Renal pelvis (tissue), 4 donors: ENCODE measurements around the gene LRBA. TPM values are rescaled to one million over a fixed set of nuclear protein-coding genes. Genes with fewer than 3 reads are reported as not detected.

Experiments
- DNase-seq: peaks from one replicate; pipeline ENCODE4 v3.0.0-alpha.2; 2013
- polyA plus RNA-seq, 3 donors: library from polyadenylated mRNA; unstranded; fragments of 120-200 nt; gene quantifications; one replicate each; pipeline ENCODE4 v1.2.1, GENCODE V29; 2013; ENCODE audit not compliant: insufficient read length in 3 of 3

LRBA gene
- polyA plus RNA-seq, 3 donors = 60.9 to 76.1 (median 63.6) TPM

DNA sequence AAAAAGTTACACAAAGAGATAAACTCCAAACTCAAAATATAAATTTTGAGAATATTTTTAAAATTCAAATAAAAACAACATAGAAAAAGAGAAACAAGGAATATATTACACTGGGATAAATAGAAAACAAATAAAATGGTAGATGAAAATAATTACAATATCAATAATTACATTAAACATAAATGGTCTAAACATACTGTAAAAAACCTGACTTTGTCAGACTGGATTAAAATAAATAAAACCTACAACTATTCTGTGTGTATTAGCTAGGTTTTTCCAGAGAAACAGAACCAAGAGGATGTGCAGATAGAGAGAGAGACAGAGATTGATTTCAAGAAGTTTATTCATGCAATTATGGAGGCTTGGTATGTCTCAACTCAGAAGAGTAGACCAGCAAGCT, 126.5 kb downstream of the LRBA start:
- no peak for DNase-seq

DNA sequence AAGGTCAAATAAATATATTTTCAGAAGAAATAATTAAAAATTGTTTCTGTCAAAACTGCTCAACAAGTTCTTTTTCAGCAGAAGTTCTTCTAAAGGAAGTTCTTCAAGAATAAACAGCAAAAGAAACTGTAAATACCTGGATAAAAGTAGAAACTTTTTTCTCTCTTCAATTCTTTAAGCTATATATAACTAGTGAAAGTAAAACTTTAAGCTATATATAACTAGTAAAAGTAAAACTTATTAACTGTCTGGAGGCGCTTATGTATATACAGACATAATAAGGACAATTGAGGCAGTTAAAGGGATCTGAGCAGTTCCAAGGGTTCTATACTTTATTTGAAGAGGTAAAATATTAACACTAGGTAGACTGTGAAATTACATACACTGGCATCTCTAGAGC, 126.9 kb downstream of the LRBA start:
- DNase-seq = no peak

DNA sequence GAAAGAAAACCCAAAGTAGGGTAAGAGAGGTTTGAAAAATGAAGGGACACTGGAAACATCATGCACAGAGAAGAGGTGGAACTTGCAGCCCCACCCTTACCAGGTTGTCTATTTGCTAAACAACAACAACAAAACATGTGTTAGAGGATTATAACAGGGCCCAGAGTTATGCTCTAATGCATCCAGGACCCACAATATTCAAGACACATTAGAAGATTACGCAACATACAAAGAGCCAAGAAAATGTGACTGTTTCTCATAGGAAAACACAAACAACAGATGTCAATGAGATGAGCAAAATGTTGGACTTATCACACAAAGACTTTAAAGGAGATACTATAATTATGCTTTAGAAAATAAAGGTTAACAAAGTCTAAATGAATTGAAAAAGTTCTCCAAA, 128.5 kb downstream of the LRBA start:
- no peak for DNase-seq

DNA sequence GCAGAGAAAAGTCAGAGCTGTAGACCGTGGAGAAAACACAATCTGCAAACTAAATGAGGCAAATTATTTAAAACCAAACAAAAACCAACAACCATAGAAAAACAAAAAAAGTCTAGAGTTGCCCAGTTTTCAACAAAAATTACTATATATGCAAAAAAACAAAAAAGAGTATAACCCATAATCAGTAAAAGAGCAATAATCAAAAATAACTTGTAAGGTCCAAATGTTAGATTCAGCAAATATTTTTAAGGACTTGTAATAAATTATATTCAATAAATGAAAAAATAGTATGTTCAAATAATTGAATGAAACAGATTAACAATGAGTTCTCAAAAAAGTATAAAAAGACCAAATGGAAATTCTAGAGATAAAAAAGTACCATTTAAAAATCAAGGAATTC, 130.5 kb downstream of the LRBA start:
- DNase-seq = no peak

DNA sequence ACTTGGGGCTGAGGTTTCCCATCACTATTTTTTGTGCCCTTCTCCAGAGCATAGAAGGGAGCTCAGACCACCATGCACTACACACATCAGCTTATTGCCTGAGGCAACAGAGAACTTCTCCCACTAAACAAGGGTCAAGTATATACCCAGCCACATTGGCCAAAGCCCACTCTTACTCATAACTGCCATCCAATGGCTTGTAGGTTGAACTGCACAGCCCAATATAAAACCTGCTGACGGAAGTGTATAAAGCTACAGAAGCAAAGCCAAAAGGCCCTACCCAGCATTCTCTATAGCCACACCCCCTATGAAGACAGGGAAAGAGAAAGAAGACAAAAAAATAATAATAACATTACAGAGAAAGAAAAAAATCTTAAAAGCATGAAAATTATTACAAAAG, 139.7 kb downstream of the LRBA start:
- no peak for DNase-seq

DNA sequence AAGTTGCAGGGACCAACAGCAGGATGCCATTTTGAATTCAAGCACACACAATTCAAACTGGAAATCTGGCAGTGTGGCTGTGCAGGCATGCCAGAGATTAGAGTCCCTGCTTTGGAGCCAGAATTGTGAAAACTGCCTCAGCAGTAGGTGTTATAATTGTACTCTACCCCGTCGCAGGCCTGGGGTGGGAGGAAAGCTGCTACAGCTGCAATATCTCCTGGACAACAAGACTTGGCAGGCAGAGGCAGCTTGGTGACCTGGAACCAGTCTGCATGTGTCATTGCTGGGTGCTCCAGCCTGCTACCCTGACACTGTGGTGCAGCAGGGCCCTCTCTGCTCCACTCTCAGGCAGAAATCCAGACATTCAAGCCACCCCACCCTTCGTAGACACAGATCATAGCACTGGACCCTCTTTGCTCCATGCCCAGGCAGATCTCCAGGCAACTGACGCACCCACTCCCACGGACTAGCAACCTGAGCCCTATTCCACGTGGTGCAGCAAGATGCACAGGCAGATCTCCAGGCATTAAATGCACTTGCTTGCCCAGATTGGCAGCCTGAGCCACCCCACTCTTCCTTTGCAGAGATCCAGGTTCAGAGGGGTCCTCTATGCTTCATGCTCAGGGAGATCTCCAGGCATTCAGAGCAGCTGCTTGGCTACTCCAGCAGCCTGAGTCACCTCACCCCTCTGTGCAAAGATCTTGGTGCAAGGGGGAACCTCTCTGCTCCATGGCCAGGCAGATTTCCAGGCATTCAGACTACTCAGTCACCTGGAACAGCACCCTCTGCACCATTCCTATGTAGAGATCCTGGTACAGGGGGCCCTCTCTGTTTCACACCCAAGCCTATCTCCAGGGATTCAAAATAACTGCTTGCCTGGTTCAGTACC, 140.5 kb downstream of the LRBA start:
- no peak for DNase-seq

DNA sequence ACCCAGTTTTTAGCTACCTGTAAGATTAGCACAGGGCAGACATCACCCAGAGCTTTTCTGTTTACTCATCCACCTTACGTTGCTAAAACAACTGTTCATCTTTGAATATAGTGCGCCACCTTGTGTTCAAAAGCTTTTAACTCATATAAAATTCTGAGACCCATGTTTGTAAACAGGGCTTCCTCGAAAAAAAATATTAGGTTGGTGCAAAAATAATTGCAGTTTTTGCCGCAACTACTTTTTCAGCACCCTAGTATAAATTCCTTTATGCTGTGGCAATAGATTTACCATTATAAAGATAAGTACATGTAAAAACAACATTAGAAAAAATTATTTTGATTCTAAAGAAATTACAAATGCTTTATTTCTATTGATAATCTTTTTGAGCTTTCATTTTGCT, 147.9 kb downstream of the LRBA start:
- peak; percentile 78 for DNase-seq

DNA sequence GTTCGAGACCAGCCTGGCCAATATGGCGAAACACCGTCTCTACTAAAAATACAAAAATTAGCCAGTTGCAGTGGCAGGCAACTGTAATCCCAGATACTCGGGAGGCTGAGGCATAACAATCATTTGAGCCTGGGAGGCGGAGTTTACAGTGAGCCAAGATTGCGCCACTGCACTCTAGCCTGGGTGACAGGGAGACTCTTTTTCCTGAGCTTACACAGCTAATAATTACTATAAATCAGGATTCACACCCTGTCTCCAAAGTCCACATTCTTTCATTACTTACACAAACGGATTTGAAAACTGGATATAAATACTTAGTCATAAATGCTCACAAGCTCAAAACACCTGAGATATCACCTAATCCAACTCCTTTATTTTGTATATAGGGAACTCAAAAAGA, 151.6 kb downstream of the LRBA start:
- DNase-seq = no peak

DNA sequence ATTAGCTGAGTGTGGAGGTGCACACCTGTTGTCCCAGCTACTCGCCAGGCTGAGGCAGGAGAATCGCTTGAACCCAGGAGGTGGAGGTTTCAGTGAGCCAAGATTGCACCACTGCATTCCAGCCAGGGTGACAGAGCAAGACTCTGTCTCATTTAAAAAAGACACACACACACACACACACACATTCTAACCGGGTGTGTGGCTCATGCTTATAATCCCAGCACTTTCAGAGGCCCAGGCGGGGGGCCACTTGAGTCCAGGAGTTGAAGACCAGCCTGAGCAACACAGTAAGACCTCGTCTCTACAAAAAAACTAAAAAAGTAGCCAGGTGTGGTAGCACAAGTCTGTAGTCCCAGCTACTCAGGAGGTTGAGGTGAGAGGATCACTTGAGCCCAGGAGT, 152.3 kb downstream of the LRBA start:
- DNase-seq = no peak

DNA sequence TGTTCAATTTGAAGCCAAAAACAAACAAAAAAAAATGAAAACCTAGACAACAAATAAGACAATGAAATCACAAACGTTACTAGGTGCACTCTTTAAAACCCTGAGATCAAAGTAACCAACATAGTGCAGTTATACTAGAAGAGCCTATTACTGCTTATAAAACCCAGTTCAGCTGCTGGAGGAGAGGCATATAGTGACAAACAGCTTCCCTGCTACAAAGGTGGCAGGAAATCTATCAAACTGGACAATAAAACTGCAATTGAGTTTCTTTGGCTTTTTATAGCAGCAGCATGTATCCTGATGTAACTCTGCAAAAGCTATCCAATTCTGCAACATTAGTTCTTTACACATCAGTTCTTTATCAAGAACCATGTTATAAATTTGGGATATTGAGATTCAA, 155.6 kb downstream of the LRBA start:
- DNase-seq = no peak

DNA sequence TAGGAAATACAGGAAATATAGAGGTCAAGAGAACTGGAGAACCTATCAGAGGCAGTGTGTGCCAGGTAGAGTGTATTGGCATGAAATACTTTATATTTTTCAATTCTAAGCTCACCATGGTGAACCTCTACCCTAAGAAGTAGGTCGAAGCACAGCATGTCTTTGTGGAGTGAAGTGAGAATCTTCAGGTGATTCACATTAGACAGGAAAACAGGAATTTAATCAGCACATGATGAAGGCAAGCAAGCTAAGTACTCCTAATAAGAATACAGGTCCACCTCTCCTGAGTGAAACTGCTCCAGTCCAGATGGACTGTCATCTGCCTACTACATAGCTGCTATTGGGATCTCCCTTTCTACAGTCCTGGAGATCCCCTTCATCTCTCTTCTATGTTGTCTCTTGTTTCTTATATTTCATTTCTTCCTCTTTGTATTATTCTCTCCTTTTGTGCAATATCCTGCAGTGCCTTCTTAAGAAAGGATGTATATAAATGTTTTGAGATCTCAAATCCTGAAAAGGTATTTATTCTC, 159.0 kb downstream of the LRBA start:
- no peak for DNase-seq

DNA sequence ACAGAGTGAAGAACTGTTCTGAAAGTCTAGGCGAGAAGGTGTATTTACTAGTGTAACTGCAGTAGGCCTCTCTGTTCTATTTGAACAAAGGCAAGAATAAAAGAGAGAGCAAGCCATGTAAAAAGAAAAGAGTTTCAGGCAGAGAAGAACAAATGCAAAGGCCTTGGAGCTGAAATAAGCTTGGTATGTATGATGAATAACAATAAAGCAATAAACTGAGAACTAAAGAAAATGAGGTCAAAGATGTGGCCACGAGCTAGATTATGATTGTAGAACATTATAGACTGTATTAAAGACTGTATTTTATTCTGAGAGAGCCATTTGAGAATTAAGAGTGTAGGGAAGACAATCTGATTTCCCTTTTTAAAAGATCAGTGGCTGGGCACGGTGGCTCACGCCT, 160.5 kb downstream of the LRBA start:
- no peak for DNase-seq

DNA sequence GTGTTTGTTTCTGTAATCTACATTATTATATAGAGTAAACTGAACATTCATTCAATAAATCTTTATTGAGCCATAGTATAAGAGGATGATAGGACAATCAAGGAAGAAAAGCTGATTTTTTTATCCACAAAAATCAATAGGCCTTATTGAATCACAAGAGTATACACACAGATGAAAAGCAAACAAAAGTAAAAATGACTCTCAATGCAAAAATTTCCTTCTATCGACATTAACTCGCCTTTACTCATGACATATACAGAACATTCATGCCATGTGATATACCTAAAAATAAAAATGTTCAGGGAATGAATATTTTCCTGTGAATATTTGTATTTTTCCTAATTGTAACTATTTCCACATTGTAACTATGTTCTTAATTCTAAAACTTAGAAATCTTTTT, 161.2 kb downstream of the LRBA start:
- DNase-seq = no peak

DNA sequence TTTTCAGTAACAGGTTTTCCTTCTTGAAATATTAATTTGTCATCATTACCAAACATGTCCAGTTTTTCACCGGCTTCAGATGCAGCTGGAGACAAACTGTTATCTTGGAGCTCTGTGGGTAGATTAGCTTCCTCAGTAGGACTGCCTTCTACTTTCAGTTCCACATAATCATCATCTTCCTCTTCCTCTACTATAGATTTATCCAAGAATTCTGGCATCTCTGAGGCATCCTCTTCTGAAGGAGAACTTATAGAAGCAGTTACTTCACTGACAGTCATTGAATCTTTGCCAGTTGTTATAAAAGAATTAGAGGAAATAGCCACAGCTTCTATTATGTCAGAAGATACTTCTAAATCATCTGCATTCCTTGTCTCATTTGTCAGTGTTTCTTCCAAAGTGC, 162.9 kb downstream of the LRBA start:
- DNase-seq = no peak

DNA sequence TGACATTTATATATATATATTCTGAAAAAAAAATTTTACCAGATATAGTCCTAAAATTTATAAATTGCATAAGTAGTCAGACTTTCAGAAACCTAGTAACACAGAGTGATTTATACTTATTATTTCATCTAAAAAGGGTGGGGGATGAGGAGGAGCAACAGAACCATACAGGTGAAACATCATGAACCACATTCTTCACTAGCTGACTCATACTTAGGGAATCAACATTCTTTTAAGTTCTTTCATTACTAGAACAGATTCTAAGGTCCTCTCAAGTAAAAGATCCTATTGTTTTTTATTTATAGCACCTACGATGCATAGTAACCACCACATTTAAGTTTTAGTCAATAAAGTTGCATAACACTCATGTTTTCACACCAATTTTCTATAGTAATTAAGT, 166.1 kb downstream of the LRBA start:
- DNase-seq = no peak

DNA sequence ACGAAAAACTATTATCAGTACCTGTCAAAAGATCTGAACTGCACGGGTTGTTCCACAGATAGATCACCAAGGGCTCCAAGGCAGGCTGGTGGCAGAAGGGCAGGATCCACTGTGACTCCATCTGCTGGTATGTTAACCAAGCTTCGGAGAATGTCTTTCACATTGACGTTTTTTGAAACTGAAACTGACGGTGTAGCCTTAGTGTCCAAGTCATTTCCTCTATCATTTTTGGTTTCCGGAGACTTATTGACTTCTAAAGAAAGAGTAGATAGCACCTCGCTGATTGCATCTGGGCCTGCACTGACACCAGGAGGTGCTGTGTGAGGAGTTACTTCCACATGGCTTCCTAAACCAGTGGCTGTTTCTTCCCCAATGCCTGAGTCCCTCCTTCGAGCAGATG, 186.9 kb downstream of the LRBA start:
- no peak for DNase-seq

DNA sequence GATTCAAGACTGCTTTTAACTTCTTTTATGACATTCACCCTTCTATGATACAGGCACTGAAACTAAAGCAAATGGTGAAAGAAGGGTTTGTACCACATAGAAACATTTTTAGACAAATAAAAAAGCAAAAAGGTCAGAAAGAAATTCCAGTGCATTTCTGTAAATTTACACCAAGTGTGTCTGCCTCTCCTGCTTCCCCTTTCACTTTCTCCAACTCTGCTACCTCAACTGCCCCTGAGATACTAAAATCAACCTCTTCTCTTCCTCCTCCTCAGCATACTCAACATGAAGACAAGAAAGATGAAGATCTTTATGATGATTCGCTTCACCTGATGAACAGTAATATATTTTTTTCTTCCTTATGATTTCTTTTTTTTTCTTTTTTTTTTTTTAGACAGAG, 187.9 kb downstream of the LRBA start:
- no peak for DNase-seq

DNA sequence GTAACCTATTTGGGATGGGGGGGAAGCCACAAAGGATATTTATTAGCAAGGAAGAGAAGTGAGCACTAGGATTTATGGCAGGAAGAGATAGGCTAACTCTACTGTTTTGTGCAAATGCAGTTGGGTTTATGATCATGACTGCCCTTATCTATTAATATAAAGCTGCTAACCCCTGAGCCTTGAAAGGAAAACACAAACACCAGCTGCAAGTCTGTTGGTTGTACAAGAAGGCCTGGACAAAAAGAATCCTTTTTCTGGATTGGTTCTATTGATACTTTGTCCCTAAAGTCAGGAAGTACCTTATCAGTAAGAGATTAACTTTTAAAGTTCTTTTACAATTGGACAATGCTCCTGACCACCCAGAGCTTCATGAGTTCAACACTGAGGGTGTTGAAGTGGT, 188.8 kb downstream of the LRBA start:
- peak; percentile 21 for DNase-seq

DNA sequence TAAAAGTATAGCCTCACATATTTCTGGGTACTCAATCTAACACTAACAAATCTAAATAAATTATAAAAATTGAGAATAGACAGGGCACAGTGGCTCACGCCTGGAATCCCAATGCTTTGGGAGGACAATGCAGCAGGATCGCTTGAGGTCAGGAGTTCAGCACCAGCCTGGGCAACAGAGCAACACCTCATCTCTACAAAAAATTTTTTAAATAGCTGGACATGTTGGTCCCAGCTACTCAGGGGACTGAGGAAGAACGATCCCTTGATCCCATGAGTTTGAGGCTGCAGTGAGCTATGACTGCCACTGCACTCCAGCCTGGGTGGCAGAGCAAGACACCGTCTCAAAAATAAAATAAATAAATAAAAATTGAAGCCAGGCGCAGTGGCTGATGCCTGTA, 192.7 kb downstream of the LRBA start:
- DNase-seq = no peak

DNA sequence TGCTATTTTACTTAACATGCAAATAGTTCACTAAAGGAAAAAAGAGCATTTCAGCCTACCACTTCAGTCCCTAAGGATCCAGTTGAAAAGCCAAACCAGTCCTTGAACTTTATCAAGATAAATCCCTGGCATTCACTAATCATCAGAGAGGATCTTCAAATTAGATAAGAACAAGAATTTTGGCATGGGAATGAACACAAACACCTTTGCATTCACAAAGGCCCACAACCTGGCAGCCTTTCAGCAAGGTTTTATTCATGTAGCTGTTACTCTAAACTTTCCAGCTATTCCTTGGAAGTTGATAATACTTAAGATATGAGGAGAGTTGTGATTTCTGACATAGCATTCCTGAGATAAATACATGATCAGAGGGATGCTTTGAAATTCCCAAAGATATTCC, 193.4 kb downstream of the LRBA start:
- DNase-seq = no peak

DNA sequence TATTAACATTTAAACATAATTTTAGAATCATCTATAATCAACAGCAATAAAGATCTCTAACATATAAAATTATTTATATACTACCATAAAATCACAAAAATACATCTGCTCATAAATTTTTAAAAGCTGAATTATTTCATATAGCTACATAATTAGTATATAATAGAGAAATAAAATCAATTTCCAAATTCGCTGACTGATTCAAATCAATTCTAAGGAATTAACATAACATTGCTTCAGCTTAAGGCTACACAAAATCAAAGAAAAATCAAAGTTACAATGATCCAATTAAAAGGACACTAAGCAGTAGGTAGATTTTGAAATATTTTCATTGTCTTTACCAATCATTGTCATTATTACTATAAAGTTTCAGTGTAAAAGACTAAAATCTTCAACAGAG, 194.7 kb downstream of the LRBA start:
- no peak for DNase-seq

DNA sequence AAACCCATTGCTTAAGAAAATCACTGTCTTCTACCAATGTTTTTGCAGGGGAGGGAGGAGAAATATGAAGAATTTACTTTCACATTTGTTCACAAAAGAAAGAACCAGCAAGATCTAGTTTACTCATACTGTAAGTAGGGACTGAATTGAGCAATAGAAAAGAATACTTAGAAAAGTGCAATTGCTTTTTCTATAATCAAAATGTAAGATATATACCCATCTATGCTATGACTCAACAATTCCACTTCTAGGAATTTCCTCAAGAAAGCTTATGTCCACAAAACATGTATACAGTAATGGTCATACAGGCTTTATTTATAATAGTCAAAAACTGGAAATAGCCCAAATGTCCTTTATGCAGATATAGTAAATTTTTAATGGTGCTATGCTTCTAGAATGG, 196.4 kb downstream of the LRBA start:
- no peak for DNase-seq

DNA sequence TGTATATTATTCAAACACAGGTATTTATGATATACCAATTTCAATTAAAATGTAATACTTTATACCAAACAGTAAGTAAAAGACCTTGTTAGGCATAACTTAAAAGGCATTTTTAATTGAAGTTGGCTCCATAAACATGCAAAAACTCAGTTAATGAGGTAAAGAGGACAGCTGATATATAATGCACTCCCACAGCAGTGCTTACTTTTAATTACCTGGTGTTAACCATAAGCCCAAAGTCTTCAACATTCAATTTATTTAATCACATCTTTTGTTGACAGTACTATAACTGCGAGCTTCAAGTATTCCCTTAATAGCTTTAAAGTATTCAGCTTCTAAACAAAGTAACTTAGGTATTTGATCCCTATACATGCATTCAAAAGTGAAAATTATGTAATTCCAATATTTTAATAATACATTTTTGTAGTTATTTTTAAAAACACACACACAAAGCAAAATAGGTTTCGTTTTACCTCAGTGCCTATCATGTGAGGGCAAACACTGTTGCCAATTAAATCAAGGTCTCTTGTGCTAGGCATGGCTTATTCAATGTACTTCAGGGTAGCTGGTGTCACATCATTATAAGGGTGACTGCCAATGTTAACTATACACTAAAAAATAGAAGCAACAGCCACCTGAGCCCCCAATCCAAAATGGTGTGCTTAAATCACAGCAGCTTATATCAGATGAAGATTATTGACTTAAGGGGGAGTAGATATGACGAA, 197.1 kb downstream of the LRBA start:
- DNase-seq = no peak
